GM10248 (cell line): ENCODE results near the gene SCAP.

Source experiments
- CTCF ChIA-PET: fragments of 300-600 bp; sonication (Branson Sonifier 250); formaldehyde crosslinking; extraction: SDS; loops from one replicate; lab custom pipeline; 2021; ENCODE audit warnings: antibody characterized with exemption; lab: Yijun Ruan, JAX
- POLR2A ChIA-PET: fragments of 350-650 bp; sonication (Branson Sonifier 250); formaldehyde crosslinking; extraction: SDS; loops from one replicate; lab custom pipeline; 2020; ENCODE audit warnings: antibody characterized with exemption; lab: Yijun Ruan, JAX
- DNase-seq: peaks from one replicate; pipeline ENCODE4 v3.0.0; 2012; ENCODE audit errors: extremely low spot score
- TF ChIP-seq, protein P1 (sequence below): IDR thresholded peaks from 2 replicates; pipeline ENCODE4 v1.5.1; 2012; ENCODE audit warnings: mild to moderate bottlenecking, low read depth; ENCODE audit errors: extremely low read depth, missing control alignments, control extremely low read depth

Gene SCAP

DNA sequence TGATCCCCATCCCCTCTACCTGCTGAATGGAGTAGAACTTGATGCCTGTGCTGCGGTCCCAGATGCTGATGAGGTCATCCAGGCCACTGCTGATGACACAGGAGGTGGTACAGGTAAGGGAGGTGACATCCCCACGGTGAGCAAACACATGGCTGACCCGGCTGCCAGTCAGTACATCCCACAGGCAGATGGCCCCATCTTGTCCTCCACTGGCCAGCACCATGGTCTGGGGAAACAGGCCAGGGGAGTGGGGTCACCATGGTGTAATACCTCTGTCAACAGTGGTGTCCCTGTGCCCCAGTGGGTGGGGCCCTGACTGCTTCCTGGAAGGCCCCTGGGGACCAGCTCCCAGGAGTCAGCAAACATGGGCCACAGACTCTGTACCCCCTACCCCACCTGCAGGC, 61.6 kb downstream of the SCAP start:
- DNase-seq = peak; percentile 19
- CTCF ChIA-PET = interaction anchor here (1.0 to 3.8 kb wide), 3 partner anchors 8 to 62 kb away, joined by 3 to 29 read pairs (median 5); no protein-coding TSS in a partner anchor
- TF ChIP-seq, protein P1, sequence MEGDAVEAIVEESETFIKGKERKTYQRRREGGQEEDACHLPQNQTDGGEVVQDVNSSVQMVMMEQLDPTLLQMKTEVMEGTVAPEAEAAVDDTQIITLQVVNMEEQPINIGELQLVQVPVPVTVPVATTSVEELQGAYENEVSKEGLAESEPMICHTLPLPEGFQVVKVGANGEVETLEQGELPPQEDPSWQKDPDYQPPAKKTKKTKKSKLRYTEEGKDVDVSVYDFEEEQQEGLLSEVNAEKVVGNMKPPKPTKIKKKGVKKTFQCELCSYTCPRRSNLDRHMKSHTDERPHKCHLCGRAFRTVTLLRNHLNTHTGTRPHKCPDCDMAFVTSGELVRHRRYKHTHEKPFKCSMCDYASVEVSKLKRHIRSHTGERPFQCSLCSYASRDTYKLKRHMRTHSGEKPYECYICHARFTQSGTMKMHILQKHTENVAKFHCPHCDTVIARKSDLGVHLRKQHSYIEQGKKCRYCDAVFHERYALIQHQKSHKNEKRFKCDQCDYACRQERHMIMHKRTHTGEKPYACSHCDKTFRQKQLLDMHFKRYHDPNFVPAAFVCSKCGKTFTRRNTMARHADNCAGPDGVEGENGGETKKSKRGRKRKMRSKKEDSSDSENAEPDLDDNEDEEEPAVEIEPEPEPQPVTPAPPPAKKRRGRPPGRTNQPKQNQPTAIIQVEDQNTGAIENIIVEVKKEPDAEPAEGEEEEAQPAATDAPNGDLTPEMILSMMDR = no peak
- POLR2A ChIA-PET = no interaction called here

GRCh38 chr3:47413751-47414150, 62.0 kb downstream of the SCAP start:
- peak; percentile 15 for DNase-seq
- TF ChIP-seq, protein P1 = no peak
- ChIA-PET CTCF (interaction anchor here (1.0 to 3.8 kb wide), 5 partner anchors 9 to 63 kb away, joined by 3 to 29 read pairs (median 5); partner anchors contain the start of gene SCAP), POLR2A (no interaction called here)

DNA sequence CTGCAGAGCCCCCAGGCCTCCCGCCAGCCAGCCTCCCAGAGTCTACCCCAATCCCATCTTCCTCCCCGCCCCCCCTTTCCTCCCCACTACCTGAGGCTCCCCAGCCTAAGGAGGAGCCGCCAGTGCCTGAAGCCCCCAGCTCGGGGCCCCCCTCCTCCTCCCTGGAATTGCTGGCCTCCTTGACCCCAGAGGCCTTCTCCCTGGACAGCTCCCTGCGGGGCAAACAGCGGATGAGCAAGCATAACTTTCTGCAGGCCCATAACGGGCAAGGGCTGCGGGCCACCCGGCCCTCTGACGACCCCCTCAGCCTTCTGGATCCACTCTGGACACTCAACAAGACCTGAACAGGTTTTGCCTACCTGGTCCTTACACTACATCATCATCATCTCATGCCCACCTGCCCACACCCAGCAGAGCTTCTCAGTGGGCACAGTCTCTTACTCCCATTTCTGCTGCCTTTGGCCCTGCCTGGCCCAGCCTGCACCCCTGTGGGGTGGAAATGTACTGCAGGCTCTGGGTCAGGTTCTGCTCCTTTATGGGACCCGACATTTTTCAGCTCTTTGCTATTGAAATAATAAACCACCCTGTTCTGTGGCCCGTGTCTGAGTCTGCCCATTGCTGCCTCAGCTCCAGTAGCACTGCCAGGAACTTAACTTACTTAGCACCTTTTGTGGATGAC, 62.8 kb downstream of the SCAP start:
- POLR2A ChIA-PET = no interaction called here

DNA sequence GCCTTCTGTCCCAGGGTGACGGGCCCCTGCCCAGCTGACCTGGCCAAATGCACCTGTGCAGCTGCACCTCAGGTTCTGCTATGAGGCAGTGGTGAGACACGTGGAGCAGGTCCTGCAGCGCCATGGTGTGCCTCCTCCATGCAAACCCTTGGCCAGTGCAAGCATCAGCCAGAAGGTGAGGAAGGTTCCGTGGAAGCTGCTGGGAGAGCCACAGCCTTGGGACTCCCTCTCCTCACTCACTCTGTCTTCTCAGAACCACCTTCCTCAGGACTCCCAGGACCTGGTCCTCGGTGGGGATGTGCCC, 63.3 kb downstream of the SCAP start:
- no peak for DNase-seq
- TF ChIP-seq, protein P1 = no peak
- CTCF ChIA-PET = interaction anchor here (1.4 to 3.8 kb wide), 3 partner anchors 10 to 63 kb away, joined by 4 to 29 read pairs (median 5); partner anchors contain the start of gene SCAP
- POLR2A ChIA-PET = no interaction called here

More for the DNA sequence above, 62.8 kb downstream of the SCAP start:
- peak; percentile 11 for DNase-seq
- TF ChIP-seq, protein P1 = no peak
- CTCF ChIA-PET = interaction anchor here (1.2 to 3.8 kb wide), 4 partner anchors 10 to 64 kb away, joined by 3 to 29 read pairs (median 4); partner anchors contain the start of gene SCAP

DNA sequence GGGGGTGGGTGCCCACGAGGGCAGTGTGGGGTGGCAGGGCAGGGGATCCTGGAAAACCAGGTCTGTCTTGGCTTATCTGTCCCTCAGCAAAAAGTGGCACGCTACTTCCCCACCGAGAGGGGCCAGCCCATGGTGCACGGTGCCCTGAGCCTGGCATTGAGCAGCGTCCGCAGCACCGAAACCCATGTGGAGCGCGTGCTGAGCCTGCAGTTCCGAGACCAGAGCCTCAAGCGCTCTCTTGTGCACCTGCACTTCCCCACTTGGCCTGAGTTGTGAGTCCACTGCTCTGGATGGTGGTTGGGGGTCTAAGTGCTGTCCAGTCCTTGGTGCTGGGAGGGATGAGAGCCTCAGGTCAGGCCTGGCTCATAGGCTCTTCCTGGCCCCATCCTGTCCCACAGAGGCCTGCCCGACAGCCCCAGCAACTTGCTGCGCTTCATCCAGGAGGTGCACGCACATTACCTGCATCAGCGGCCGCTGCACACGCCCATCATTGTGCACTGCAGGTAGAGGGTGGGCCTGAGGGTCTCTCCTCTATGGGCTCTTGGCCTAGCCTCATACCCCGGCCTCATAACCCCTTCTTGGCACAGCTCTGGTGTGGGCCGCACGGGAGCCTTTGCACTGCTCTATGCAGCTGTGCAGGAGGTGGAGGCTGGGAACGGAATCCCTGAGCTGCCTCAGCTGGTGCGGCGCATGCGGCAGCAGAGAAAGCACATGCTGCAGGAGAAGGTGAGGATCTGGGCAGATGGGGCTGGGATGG, 63.9 kb downstream of the SCAP start:
- TF ChIP-seq, protein P1 = no peak
- ChIA-PET CTCF (interaction anchor here (1.3 to 3.8 kb wide), 3 partner anchors 11 to 64 kb away, joined by 3 to 29 read pairs (median 4); partner anchors contain the start of gene SCAP), POLR2A (no interaction called here)
- no peak for DNase-seq

GRCh38 chr3:47410801-47411646, 64.7 kb downstream of the SCAP start:
- TF ChIP-seq, protein P1 = no peak
- CTCF ChIA-PET = interaction anchor here (1.3 to 3.8 kb wide), 2 partner anchors 12 to 64 kb away, joined by 3 to 29 read pairs; partner anchors contain the start of gene SCAP
- POLR2A ChIA-PET = no interaction called here
- no peak for DNase-seq
